Mesenteric fat pad (tissue), 1 donor: ENCODE results near the gene PPT2. TPM values are rescaled to one million over a fixed set of nuclear protein-coding genes. Genes with fewer than 3 reads are reported as not detected.
"Not testable (repeated sequence)": the region's sequence is repeated elsewhere in the genome, so short reads cannot be mapped to it uniquely, and the experiment has no call there.

Source experiments
- DNase-seq: peaks from one replicate; pipeline ENCODE4 v3.0.0-alpha.2; 2020; ENCODE audit warnings: low spot score
- microRNA-seq: library from miRNA; unstranded; fragments of <30 nt; microRNA quantifications from one replicate; pipeline ENCODE4 v1.2.0, GENCODE V29; 2020; ENCODE audit warnings: borderline number of aligned reads
- total RNA-seq: library from RNA; stranded (reverse); fragmentation: NEBNext Ultra II Directional; extraction: Animal tissue kit (Norgen Biotek cat#: 25700); gene quantifications from one replicate; pipeline ENCODE4 v1.2.1, GENCODE V29; 2021
- donor health status: DM: yes; HTN: yes; CAD: no.

Gene PPT2
- total RNA-seq, 1 donor from 2014 or later: 24.4 TPM

DNA sequence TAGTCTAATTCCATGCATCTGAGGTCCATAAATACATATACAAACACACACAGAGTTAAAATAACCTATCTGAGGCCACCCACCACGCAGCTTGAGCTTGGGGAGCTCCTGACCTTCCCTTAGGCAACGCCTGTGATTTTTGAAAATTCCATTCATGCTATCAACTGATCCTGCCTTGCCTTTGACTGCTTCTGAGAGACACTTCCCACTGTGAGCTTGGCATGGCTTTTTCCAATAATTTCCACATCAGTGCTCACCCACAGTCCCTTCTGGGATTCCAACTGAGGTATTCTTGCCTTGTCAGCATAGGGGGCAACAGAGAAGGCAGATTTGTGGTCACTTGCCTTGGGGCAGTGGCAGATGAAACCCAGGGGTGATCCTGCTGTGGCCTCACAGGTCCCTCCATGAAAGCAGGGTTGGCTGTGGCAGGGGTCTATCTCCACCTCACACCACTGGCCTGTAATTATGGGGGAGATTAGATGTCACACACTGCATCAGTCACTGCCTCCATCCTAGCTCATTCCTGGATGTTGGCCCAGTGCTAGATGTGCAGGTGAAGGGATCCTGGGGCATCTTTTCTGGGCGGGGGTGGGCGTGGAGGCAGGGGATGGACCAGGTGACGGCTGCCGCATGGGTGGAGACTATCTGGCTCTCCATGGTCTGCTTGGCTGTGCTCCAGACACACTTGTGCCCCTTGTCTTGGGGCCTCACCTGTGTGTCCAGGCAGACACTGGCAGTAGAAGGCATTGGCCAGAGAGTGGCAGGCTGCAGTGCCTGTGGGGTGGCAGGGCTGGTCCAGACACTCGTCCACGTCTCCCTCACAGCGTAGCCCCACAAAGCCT, 49.7 kb downstream of the PPT2 start:
- no peak for DNase-seq

DNA sequence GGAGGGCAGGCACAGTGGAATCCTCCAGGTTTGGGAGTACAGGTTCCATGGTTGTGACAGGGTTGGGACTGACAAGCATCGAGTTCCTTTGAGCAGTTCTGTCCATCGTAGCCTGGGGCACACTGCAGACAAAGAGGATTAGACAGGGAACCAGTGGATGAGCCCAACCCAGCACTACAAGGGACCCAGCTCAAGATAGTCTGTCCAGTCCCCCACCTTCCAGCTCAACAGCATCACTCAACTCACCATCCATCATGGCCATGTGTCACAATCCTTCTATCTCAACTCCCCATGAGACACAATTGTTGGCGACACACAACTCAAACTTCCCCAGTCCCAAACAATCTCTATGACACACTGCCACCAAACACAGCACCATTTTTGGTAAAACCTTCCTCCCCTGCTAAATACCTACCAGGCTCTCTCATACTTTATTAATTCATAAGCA, 50.4 kb downstream of the PPT2 start:
- DNase-seq: no peak

DNA sequence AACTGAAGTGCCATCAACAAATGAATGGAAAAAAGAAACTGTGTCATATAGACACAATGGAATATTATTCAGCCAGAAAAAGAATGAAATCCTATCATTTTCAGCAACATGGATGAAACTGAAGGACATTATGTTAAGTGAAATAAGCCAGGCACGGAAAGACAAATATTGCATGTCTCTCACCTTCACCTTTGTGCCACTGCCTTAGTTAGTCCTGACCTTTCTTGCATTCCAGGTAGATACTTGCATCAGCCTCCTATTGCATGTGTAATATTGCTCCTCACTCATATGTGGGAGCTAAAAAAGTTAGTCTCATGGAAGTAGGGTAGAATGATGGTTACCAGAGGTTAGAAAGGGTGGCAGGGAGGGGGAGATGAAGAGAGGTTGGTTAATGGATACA, 55.1 kb downstream of the PPT2 start:
- no peak for DNase-seq

DNA sequence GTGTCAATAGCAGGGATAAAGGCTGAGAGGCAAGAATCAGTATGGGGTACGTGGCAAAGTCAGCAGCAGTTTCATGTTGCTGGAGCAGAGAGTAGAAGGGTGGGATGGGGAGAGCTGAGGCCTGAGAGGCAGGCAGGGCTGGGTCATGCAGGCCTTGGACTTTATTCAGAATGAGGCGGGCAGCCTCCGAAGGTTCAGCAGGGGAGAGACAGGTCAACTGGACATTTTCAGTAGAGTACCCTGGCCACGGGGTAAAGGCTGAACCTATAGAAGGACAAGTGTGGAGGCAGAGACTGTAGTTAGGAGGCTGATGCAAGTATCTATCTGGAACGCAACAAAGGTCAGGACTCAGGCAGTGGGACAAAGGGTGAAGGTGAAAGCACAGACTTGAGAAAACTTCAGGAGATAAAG, 56.3 kb downstream of the PPT2 start:
- no peak for DNase-seq

DNA sequence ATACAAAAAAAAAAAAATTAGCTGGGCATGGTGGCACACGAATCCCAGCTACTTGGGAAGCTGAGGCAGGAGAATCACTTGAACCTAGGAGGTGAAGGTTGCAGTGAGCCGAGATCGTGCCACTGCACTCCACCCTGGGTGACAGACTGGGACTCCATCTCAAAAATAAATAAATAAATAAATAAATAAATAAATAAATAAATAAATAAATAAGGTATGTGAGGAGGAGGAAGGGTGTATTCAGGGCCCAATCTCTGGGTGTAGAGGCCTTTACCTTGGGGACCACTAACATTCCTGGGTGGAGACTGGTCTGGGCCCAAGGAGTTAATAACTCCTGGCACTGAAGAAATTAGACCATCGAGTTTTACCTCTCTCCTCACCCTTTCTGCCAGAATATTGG, 57.5 kb downstream of the PPT2 start:
- not testable (repeated sequence) for DNase-seq

DNA sequence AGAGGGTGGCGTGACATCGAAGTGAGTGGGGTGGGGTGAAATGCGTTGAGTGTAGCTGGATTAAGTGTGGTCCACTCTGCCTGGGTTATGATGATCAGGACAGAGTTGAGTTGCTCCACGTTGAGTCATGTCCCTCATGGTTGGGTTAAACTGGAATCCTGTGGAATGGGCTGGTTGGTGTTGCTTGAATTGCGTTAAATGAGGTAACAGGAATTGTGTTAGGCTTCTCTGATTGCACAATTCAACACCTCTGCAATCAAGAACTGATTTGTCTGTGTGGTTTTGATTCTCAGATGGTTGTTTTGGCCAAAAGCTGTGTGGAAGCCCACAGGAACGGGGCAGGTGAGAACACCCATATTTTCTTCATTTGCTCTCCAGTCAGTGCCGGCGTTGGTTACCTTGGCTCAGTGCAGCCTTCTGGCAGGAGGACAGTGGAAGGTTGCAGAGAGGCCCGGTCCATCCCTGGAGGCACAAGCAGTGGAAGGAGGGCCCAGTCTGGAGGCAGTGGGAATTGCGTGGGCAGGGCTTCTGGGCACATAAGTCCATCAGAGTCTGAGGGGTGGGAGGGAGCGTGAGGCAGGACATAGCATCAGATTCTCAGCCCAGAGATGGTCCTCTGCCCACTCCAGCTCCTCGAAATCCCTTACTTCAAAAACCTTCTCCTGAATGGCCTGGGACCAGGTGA, 58.3 kb downstream of the PPT2 start:
- no peak for DNase-seq

Small RNA genes within 50 kb of the gene (microRNA-seq; reads per million reads assigned to microRNA genes)
- gene MIR6721 (2.9 reads per million), gene MIR6833 (not detected)

Other genes with a start within 250 kb of the PPT2 start
- gene C2, start 226.4 kb upstream of the PPT2 start, total RNA-seq: 60.8 TPM
- gene CFB, start 208.0 kb upstream of the PPT2 start, total RNA-seq: 38.0 TPM
- gene NELFE, start 195.2 kb upstream of the PPT2 start, total RNA-seq: 59.2 TPM
- 52.5 TPM for gene SKIC2, start 195.0 kb upstream of the PPT2 start, total RNA-seq
- gene DXO, start 182.0 kb upstream of the PPT2 start, total RNA-seq: 17.1 TPM
- gene C4A, start 172.1 kb upstream of the PPT2 start, total RNA-seq: 36.2 TPM
- 32.7 TPM for gene C4B, start 139.3 kb upstream of the PPT2 start, total RNA-seq
- gene CYP21A2, start 115.7 kb upstream of the PPT2 start, total RNA-seq: 0.45 TPM
- gene TNXB, start 44.8 kb upstream of the PPT2 start, total RNA-seq: 187 TPM
- gene ATF6B, start 25.9 kb upstream of the PPT2 start, total RNA-seq: 46.6 TPM
- 4.3 TPM for gene FKBPL, start 23.9 kb upstream of the PPT2 start, total RNA-seq
- gene PRRT1, start 2.2 kb upstream of the PPT2 start, total RNA-seq: 1.0 TPM
- gene EGFL8, start 10.5 kb downstream of the PPT2 start, total RNA-seq: 15.5 TPM
- gene AGPAT1, start 21.9 kb downstream of the PPT2 start, total RNA-seq: 39.9 TPM
- 32.3 TPM for gene RNF5, start 24.3 kb downstream of the PPT2 start, total RNA-seq
- 5.7 TPM for gene AGER, start 30.1 kb downstream of the PPT2 start, total RNA-seq
- gene PBX2, start 36.1 kb downstream of the PPT2 start, total RNA-seq: 51.5 TPM
- gene GPSM3, start 38.5 kb downstream of the PPT2 start, total RNA-seq: 39.2 TPM
- gene NOTCH4, start 69.9 kb downstream of the PPT2 start, total RNA-seq: 113 TPM
- not detected for gene TSBP1, start 217.8 kb downstream of the PPT2 start, total RNA-seq